Measurements from ENCODE around the gene HPCAL1.

DNA sequence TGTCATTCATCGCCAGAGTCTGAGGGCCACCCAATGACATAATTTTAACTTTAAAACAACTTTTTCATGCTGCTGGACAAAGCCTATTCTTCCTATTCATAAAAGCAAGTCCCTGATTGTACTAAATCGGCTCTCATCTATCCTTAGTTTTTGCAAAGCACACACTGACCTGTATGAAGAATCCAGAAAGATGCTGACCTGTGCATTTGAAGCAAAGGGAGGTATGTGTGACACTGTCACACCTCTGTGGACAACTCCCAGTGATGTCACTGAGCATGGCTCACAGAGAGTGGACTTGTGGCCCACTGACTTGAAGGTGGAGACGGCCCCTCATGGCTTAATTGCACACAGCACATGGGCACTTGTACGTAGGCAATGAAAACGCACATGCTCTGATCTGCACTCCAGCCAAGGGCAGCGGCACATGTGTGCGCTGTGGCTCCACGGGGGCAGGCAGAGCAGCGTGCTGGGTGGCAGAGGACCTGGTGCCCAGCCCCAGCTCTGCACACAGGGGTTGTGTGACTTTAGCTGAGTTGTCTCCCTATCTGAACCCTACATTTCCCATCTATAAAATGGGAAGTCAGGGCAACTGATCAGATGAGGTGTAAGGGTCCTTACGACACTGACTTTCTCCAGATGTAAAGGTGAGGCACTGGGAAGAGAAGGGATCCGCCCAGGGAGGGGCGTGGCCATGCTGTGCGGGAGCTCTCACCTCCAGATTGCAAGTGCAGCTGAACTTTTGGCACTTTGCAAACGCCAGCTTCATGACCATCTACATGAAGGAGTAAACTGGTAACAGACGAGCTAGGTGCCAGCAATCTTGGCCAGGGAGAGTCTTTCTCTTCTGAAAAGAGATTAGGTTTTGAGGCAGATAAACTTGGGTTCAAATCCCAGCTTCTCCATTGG is 159.7 kb downstream of the HPCAL1 start:
- TF ChIP-seq, protein P1, sequence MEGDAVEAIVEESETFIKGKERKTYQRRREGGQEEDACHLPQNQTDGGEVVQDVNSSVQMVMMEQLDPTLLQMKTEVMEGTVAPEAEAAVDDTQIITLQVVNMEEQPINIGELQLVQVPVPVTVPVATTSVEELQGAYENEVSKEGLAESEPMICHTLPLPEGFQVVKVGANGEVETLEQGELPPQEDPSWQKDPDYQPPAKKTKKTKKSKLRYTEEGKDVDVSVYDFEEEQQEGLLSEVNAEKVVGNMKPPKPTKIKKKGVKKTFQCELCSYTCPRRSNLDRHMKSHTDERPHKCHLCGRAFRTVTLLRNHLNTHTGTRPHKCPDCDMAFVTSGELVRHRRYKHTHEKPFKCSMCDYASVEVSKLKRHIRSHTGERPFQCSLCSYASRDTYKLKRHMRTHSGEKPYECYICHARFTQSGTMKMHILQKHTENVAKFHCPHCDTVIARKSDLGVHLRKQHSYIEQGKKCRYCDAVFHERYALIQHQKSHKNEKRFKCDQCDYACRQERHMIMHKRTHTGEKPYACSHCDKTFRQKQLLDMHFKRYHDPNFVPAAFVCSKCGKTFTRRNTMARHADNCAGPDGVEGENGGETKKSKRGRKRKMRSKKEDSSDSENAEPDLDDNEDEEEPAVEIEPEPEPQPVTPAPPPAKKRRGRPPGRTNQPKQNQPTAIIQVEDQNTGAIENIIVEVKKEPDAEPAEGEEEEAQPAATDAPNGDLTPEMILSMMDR (IDR thresholded peaks at IDR 0.05), result no peak
- no peak for TF ChIP-seq POLR2A (IDR thresholded peaks at IDR 0.05)

All from body of pancreas (tissue), 4 donors.